GM18505 (cell line): ENCODE measurements around the gene GAB3.
"Not testable (repeated sequence)": the region's sequence is repeated elsewhere in the genome, so short reads cannot be mapped to it uniquely, and the experiment has no call there.

Experiments
- ATAC-seq: cut with Tn5 transposase; IDR thresholded peaks from one replicate; pipeline ENCODE4 v1.9.1; 2021; ENCODE audit not compliant: unreplicated experiment
- POLR2A ChIP-seq: IDR thresholded peaks from 4 replicates; pipeline ENCODE4 v1.6.1; 2011; ENCODE audit warnings: borderline replicate concordance; ENCODE audit not compliant: insufficient read depth, insufficient read length; ENCODE audit errors: extremely low read depth

The GAB3 gene

GRCh38 chrX:154695911-154696675, 54.8 kb downstream of the GAB3 start:
- no peak for ATAC-seq
- TF ChIP-seq POLR2A: no peak

GRCh38 chrX:154693394-154693793, 57.5 kb downstream of the GAB3 start:
- no peak for ATAC-seq
- TF ChIP-seq POLR2A: no peak

- not testable (repeated sequence) for ATAC-seq
These were observed 60.4 kb downstream of the GAB3 start for GRCh38 chrX:154690438-154690837.

- ATAC-seq: not testable (repeated sequence)
These were observed 78.8 kb downstream of the GAB3 start for GRCh38 chrX:154672084-154672483.

GRCh38 chrX:154670848-154671247, 80.0 kb downstream of the GAB3 start:
- not testable (repeated sequence) for ATAC-seq

- no peak for TF ChIP-seq POLR2A
- ATAC-seq: no peak
These were observed 89.0 kb downstream of the GAB3 start for GRCh38 chrX:154661899-154662298.

GRCh38 chrX:154661170-154661569, 89.7 kb downstream of the GAB3 start:
- TF ChIP-seq POLR2A: no peak
- ATAC-seq: no peak

GRCh38 chrX:154660541-154660940, 90.3 kb downstream of the GAB3 start:
- TF ChIP-seq POLR2A: no peak

GRCh38 chrX:154658957-154659356, 91.9 kb downstream of the GAB3 start:
- ATAC-seq: no peak
- TF ChIP-seq POLR2A: no peak

More at GRCh38 chrX:154660541-154660940, 90.3 kb downstream of the GAB3 start:
- no peak for ATAC-seq

- TF ChIP-seq POLR2A: no peak
- no peak for ATAC-seq
These were observed 92.7 kb downstream of the GAB3 start for GRCh38 chrX:154658187-154658586.

- no peak for TF ChIP-seq POLR2A
- no peak for ATAC-seq
These were observed 93.6 kb downstream of the GAB3 start for GRCh38 chrX:154657226-154657805.

GRCh38 chrX:154655786-154656185, 95.1 kb downstream of the GAB3 start:
- TF ChIP-seq POLR2A: no peak
- ATAC-seq: no peak

GRCh38 chrX:154655346-154655745, 95.5 kb downstream of the GAB3 start:
- ATAC-seq: no peak
- no peak for TF ChIP-seq POLR2A

- no peak for ATAC-seq
- no peak for TF ChIP-seq POLR2A
These were observed 96.0 kb downstream of the GAB3 start for GRCh38 chrX:154654925-154655324.

GRCh38 chrX:154654372-154654771, 96.5 kb downstream of the GAB3 start:
- TF ChIP-seq POLR2A: no peak
- ATAC-seq: no peak

GRCh38 chrX:154653413-154653812, 97.5 kb downstream of the GAB3 start, which contains the start of gene CTAG2:
Gene CTAG2, minus strand, starts transcription at chrX:154653579. Its CDS starts 64 bp downstream, at chrX:154653515.
- not testable (repeated sequence) for ATAC-seq
